ENCODE results near the gene NR1H2. TPM values are rescaled to one million over a fixed set of nuclear protein-coding genes. Genes with fewer than 3 reads are reported as not detected.
A peak's percentile ranks its signal among the peaks of the same experiment; 100 is the strongest.

Gene NR1H2
- total and polyA plus RNA-seq, 10 of the 15 experiments (the other 5 are each of a cell fraction or from before 2014, with no cell fraction given) = 0.05 to 54.2 (median 35.1) TPM

DNA sequence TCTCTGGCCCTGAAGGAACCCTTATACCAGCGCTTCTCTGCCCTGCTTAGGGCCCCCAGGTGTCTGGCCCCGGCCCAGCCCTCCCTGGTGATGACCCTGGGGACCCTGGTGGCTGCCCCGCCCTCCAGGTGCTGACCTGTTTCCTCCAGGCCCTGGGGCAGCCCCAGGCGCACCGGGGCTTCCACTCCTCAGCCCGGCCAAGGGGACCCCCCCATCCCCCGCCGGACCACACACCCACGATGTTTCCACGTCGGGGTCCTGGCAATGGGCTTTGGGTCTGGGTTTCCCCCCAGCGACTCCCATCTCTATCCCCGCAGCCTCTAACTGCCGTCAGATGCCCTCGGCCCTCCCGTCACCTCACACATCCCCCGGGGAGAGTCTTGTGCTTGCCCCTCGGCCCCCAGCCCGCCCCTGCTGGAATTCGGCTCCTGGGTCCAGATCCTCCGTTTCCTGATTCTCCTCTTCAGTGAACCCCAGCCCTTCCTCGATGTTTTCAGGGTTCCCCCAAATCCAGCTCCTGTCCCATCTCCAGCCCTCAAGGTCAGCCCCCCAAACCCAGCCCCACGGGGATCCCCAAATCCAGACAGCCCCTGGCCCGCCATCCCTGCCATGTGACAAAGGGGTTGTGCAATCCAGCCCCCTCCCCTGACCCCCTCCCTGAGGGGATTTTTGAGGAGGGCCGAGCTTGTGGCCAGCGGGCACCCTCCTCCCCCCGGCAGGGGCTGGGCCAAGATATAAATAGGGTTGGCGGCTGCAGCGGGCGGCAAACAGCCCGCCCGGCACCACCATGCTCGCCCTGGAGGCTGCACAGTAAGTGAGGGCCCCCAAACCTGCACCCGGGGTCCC, 42.1 kb downstream of the NR1H2 start, which contains the start of gene SPIB (continued):
- TF ChIP-seq, protein P1, sequence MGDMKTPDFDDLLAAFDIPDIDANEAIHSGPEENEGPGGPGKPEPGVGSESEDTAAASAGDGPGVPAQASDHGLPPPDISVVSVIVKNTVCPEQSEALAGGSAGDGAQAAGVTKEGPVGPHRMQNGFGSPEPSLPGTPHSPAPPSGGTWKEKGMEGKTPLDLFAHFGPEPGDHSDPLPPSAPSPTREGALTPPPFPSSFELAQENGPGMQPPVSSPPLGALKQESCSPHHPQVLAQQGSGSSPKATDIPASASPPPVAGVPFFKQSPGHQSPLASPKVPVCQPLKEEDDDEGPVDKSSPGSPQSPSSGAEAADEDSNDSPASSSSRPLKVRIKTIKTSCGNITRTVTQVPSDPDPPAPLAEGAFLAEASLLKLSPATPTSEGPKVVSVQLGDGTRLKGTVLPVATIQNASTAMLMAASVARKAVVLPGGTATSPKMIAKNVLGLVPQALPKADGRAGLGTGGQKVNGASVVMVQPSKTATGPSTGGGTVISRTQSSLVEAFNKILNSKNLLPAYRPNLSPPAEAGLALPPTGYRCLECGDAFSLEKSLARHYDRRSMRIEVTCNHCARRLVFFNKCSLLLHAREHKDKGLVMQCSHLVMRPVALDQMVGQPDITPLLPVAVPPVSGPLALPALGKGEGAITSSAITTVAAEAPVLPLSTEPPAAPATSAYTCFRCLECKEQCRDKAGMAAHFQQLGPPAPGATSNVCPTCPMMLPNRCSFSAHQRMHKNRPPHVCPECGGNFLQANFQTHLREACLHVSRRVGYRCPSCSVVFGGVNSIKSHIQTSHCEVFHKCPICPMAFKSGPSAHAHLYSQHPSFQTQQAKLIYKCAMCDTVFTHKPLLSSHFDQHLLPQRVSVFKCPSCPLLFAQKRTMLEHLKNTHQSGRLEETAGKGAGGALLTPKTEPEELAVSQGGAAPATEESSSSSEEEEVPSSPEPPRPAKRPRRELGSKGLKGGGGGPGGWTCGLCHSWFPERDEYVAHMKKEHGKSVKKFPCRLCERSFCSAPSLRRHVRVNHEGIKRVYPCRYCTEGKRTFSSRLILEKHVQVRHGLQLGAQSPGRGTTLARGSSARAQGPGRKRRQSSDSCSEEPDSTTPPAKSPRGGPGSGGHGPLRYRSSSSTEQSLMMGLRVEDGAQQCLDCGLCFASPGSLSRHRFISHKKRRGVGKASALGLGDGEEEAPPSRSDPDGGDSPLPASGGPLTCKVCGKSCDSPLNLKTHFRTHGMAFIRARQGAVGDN (IDR thresholded peaks at IDR 0.05) = peak; percentile 87
- TF ChIP-seq GABPA (IDR thresholded peaks at IDR 0.05; ENCODE audit: low read depth) = no peak
- peak; percentile 74; the same call in 1 of the 2 replicates for TF ChIP-seq CBFB (IDR thresholded peaks at IDR 0.05; ENCODE audit: low read depth)
- peak; percentile 58 for TF ChIP-seq ATF7 (IDR thresholded peaks at IDR 0.05; ENCODE audit: low read depth)
- no peak for TF ChIP-seq ASH2L (IDR thresholded peaks at IDR 0.05; ENCODE audit: borderline replicate concordance, low read depth)
- TF ChIP-seq NR2C1 (IDR thresholded peaks at IDR 0.05) = no peak
- TF ChIP-seq EZH2 (IDR thresholded peaks at IDR 0.05; ENCODE audit: borderline replicate concordance, control insufficient read depth, low read depth, low read length) = no peak
- TF ChIP-seq MXI1 (IDR thresholded peaks at IDR 0.05; ENCODE audit: low read depth, low read length) = no peak
- no peak for TF ChIP-seq CBX3 (IDR thresholded peaks at IDR 0.05; ENCODE audit: borderline replicate concordance, low read depth)
- TF ChIP-seq, protein P2, sequence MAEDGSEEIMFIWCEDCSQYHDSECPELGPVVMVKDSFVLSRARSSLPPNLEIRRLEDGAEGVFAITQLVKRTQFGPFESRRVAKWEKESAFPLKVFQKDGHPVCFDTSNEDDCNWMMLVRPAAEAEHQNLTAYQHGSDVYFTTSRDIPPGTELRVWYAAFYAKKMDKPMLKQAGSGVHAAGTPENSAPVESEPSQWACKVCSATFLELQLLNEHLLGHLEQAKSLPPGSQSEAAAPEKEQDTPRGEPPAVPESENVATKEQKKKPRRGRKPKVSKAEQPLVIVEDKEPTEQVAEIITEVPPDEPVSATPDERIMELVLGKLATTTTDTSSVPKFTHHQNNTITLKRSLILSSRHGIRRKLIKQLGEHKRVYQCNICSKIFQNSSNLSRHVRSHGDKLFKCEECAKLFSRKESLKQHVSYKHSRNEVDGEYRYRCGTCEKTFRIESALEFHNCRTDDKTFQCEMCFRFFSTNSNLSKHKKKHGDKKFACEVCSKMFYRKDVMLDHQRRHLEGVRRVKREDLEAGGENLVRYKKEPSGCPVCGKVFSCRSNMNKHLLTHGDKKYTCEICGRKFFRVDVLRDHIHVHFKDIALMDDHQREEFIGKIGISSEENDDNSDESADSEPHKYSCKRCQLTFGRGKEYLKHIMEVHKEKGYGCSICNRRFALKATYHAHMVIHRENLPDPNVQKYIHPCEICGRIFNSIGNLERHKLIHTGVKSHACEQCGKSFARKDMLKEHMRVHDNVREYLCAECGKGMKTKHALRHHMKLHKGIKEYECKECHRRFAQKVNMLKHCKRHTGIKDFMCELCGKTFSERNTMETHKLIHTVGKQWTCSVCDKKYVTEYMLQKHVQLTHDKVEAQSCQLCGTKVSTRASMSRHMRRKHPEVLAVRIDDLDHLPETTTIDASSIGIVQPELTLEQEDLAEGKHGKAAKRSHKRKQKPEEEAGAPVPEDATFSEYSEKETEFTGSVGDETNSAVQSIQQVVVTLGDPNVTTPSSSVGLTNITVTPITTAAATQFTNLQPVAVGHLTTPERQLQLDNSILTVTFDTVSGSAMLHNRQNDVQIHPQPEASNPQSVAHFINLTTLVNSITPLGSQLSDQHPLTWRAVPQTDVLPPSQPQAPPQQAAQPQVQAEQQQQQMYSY (CRISPR knock-in tag; IDR thresholded peaks at IDR 0.05) = no peak
- TF ChIP-seq RFX5 (IDR thresholded peaks at IDR 0.05; ENCODE audit: low read depth, low read length) = no peak
- TF ChIP-seq, protein P3, sequence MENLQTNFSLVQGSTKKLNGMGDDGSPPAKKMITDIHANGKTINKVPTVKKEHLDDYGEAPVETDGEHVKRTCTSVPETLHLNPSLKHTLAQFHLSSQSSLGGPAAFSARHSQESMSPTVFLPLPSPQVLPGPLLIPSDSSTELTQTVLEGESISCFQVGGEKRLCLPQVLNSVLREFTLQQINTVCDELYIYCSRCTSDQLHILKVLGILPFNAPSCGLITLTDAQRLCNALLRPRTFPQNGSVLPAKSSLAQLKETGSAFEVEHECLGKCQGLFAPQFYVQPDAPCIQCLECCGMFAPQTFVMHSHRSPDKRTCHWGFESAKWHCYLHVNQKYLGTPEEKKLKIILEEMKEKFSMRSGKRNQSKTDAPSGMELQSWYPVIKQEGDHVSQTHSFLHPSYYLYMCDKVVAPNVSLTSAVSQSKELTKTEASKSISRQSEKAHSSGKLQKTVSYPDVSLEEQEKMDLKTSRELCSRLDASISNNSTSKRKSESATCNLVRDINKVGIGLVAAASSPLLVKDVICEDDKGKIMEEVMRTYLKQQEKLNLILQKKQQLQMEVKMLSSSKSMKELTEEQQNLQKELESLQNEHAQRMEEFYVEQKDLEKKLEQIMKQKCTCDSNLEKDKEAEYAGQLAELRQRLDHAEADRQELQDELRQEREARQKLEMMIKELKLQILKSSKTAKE (IDR thresholded peaks at IDR 0.05; ENCODE audit: low read depth, poor library complexity, severe bottlenecking) = peak; percentile 16
- no peak for TF ChIP-seq LARP7 (IDR thresholded peaks at IDR 0.05)
- TF ChIP-seq, protein P4, sequence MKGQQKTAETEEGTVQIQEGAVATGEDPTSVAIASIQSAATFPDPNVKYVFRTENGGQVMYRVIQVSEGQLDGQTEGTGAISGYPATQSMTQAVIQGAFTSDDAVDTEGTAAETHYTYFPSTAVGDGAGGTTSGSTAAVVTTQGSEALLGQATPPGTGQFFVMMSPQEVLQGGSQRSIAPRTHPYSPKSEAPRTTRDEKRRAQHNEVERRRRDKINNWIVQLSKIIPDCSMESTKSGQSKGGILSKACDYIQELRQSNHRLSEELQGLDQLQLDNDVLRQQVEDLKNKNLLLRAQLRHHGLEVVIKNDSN (IDR thresholded peaks at IDR 0.05; ENCODE audit: borderline replicate concordance, extremely low read length, insufficient read depth, low read depth, low read length) = no peak
- no peak for TF ChIP-seq CHD1 (IDR thresholded peaks at IDR 0.05; ENCODE audit: low read depth, low read length)
- TF ChIP-seq SMC3 (IDR thresholded peaks at IDR 0.05; ENCODE audit: borderline replicate concordance, low read length) = no peak
- no peak for TF ChIP-seq ZNF384 (IDR thresholded peaks at IDR 0.05; ENCODE audit: borderline replicate concordance, low read depth, low read length)
- TF ChIP-seq BRCA1 (IDR thresholded peaks at IDR 0.05; ENCODE audit: low read depth, low read length) = no peak

All from GM12878 (cell line).